Neural progenitor cell (in vitro differentiated cells): Measurements from ENCODE around the gene NBEA.

Experiments
- CTCF ChIP-seq: fragments of 200-600 bp; sonication (generic); IDR thresholded peaks from 2 replicates; pipeline ENCODE4 v1.5.1; 2017; ENCODE audit warnings: antibody characterized with exemption, mild to moderate bottlenecking
- EZH2phosphoT487 ChIP-seq: fragments of 200-600 bp; sonication (generic); IDR thresholded peaks from 2 replicates; pipeline ENCODE4 v1.6.1; 2017; ENCODE audit warnings: antibody characterized with exemption

- TF ChIP-seq CTCF (no peak), EZH2phosphoT487 (no peak)
Observed at GRCh38 chr13:35256459-35257148, 314.5 kb downstream of the NBEA start.
